Stimulated activated CD4-positive, alpha-beta T cell treated with anti-CD3 and anti-CD28 coated beads, Interleukin-12 subunit alpha, Interleukin-12 subunit beta, amount 100 ng/mL, for 48 hours (primary cell): ENCODE data around the gene TMEM123.
A peak's percentile ranks its signal among the peaks of the same experiment; 100 is the strongest.

Experiments used
- DNase-seq, 3 donors: peaks; one replicate each; pipeline ENCODE4 v3.0.0-alpha.2; 2020; ENCODE audit warnings: low read depth in 2 of 3, low spot score in 1 of 3

The TMEM123 gene

GRCh38 chr11:102472127-102472526 is 19.6 kb upstream of the TMEM123 start:
- DNase-seq, result no peak

DNA sequence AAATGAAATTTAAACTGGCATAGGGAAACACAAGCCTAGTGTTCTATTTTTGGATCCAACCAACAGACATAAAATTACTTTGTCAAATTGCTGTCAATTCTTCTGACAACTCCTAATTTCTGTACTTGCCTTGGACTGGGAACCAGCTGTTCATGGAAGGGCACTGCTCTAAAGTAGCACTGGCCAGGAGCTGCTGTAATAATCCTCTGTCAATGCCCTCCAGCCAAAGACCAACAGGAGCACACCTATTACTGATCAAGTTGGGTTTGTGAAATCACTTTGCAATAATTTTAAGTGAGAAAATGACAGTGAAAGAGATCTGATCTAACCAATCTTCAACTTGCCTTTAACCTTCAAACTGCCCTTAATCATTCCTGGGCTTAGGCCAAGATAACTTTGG is 18.9 kb upstream of the TMEM123 start:
- no peak for DNase-seq

GRCh38 chr11:102470251-102470650 is 17.7 kb upstream of the TMEM123 start:
- no peak for DNase-seq

- DNase-seq, result no peak
Measured at GRCh38 chr11:102469196-102469821, 16.7 kb upstream of the TMEM123 start.

DNA sequence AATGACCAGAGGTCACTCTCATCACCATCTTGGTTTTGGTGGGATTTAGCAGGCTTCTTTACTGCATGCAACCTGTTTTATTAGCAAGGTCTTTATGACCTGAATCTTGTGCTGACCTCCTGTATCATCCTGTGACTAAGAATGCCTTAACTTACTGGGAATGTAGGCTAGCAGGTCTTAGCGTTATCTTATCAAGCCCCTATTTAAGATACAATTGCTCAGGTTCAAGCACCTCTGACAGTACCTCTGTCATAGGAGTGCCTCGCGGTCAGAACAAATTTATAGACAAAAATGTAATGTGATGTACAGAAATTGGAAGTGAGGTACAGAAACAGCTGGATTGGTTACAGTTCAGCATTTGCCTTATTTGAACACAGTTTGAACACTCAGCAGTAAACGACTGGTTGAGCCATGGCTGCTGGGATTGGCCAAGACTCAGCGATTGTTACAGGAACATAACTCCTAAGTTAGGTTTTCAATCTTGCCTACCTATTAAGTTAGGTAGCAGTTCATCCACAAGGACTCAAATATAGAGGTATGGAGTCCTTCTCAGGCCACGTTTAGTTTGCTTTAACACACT is 16.1 kb upstream of the TMEM123 start:
- DNase-seq, result no peak

DNA sequence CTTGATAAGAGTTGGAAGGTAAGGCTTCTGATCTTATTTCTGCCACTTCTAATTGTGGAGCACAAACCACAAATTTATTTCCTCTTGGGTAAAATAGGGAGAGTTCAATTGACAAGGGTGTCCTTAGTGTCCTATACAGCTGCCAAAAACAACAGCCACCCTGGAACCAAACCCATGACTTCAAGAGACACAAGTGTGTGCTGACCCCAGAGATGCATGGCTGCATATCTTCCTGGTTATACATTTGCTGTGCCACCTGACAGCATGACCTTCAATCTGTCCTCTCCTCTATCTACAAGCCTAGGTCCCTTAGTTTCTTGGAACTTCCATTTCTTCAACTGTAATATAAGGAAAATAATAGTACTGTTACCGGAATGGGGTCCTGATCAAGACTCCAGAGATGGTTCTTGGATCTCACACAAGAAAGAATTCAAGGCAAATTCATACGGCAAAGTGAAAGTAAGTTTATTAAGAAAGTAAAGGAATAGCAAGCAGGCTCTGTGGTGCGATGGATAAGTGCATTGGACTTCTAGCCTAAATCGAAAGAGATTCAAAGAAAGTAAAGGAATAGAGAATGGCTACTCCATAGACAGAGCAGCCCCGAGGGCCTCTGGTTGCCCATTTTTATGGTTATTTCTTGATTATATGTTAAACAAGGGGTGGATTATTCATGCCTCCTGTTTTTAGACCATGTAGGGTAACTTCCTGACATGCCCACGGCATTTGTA is 15.5 kb upstream of the TMEM123 start:
- DNase-seq, result no peak

DNA sequence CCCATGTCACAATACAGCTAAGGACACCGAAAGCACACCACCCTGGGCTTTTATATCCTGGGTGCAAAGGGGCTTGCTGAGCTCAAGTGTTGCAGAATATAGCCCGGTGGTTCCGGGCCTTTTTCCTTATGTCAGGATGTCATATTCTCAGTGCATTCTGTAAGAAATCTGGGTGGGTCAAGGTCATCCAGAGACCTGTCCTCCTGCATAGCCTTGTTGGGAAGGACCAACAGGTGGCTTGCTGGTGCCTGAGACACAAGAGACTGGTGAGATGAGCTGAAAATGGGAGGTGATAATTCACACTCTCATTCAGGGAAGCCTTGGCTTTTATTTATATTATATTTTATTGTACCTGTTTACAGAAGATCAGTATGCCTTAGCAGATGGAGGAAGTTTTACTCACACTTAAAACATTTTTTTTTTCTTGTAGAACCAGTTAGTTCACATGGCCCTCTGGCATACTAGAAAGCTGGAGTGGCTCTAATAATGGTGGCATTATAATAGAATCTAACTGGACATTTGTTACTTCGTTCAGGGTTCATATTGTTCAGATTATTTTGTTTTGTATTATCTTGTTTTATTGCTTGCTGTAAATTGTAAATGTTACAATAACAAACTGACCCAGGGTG is 14.6 kb upstream of the TMEM123 start:
- no peak for DNase-seq

DNA sequence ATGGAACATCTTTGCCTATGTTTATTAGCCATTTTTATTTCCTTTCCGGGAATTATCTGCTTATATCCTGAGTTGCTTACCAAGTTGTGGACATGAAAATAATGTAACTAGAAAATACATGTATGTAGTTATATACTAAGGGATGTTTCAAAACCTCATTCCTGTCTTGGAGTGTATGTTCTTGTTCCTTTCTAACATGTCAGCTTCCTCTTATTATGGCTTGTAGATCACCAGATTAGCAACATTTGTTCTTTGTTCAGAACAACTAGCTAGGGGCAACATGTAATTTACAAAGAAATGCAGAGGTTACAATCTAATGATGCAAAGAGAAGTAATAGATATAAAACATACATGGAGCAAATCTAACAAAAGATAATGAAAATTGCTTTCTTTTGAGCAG is 13.1 kb upstream of the TMEM123 start:
- no peak for DNase-seq

- DNase-seq, result no peak
Measured at GRCh38 chr11:102464859-102465500, 12.4 kb upstream of the TMEM123 start.

GRCh38 chr11:102464037-102464436 is 11.5 kb upstream of the TMEM123 start:
- DNase-seq, result no peak

- no peak for DNase-seq
Measured at GRCh38 chr11:102462610-102463009, 10.0 kb upstream of the TMEM123 start.

- no peak for DNase-seq
Measured at GRCh38 chr11:102459393-102459792, 6.8 kb upstream of the TMEM123 start.

DNA sequence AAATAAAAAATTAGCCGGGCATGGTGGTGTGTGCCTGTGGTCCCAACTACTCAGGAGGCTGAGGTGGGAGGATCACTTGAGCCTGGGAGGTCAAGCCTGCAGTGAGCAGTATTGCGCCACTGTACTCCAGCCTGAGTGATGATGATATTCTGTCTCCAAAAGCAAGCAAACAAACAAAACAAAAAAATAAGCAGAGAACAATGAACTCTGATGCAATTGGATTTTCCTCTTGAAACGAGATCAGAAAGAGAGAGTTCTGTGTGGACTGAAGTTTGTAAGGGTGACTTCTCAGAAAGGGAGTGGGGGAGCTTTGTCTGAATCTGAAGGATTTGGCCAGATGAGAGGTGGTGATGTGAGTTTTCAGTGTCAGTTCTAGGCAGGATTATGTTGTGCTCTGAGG is 6.0 kb upstream of the TMEM123 start:
- DNase-seq, result no peak

DNA sequence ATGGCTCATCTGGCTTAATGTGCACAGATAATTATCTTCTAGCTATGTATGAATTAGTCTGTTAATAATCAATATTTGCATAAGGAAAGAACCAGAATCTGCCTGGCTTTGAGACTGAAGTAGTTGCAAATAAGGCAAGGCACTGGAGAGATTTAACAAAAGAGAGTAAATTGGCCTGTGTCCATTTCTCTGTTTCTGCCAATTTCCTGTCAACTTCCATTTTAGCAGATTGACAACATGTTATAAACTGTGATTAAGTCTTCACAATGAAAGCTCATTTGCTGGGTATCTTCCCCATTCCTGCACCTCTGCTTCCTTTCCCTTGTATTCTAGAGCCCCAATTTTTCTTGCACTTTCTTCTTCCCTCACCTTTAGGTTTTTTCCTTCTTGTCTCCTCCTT is 5.3 kb upstream of the TMEM123 start:
- no peak for DNase-seq

- DNase-seq, result no peak
Measured at GRCh38 chr11:102457056-102457677, 4.6 kb upstream of the TMEM123 start.

DNA sequence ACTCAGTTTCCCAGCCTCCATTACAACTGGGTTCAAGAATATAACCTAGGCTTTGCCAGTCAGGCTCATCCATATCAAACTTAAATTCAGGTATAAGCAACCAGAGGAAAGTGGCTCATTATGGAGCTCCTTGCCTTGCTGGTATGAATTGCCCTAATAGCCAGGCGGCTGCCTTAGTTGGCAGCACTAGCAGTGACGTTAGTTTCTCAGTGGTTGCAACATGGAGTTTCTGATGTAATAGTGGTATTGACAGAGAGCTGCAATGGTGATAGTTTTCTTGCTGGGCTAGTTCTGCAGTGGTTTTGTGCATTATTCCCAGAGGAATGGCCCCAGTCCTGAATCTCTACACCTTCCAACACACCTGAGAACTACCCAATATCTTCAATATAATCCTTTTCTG is 3.8 kb upstream of the TMEM123 start:
- no peak for DNase-seq

- DNase-seq, result no peak
Measured at GRCh38 chr11:102453921-102454320, 1.4 kb upstream of the TMEM123 start.

- peak in 1 of 3 donors; percentile 32 for DNase-seq
Measured at GRCh38 chr11:102453302-102453695, 734 bp upstream of the TMEM123 start.

- DNase-seq, result peak; percentile 60 to 67 (median 67)
Measured at GRCh38 chr11:102451681-102452460, 694 bp downstream of the TMEM123 start.

DNA sequence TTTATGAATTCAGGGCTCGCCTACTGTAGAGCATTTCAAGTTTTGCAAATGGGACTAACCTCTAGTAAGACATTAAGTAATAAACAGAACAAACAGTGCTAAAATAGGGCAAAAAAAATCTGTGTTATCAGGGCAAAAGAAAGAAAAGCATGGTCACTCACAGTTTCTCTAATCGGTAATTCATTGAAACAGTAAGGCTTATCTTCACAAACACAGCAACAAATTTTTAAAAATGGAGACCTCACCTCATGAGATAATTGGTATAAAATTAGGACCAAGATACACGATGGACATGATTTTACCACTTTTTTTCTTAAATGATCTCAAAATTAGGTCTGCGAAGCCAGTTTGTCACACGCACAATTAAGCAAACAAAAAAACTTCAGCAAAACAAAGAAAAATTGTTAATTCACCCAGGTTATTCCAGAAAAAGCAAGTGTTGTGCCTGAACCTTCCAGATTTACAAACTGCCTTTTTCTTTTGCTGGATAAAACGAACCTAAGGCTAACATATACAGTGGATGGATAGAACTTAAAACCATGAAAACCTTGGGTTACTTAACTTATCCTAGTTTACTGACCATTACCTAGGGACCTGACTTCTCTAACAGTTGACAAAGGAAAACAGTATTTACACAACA is 1.4 kb downstream of the TMEM123 start:
- DNase-seq, result no peak
